Gastroesophageal sphincter (tissue), 3 donors: ENCODE measurements around the gene CSMD2.

Experiments
- CTCF ChIP-seq, 4 experiments: fragments of 200-600 bp in 2 of 4; fragments of 450-650 bp in 2 of 4; sonication (generic) in 1 of 4; IDR thresholded peaks; one replicate each; pipeline ENCODE4 v1.5.1; 2017 to 2019; ENCODE audit warnings: antibody characterized with exemption in 4 of 4, mild to moderate bottlenecking in 2 of 4, moderate library complexity in 2 of 4
- EP300 ChIP-seq: sonication (generic); formaldehyde crosslinking; IDR thresholded peaks from one replicate; pipeline ENCODE4 v1.6.1; 2017; ENCODE audit warnings: antibody characterized with exemption, mild to moderate bottlenecking
- POLR2A ChIP-seq, 2 donors: fragments of 450-650 bp; IDR thresholded peaks; one replicate each; pipeline ENCODE4 v1.6.1; 2017; ENCODE audit warnings: antibody characterized with exemption in 2 of 2, mild to moderate bottlenecking in 2 of 2, moderate library complexity in 1 of 2
- POLR2AphosphoS5 ChIP-seq: sonication (generic); formaldehyde crosslinking; IDR thresholded peaks from one replicate; pipeline ENCODE4 v1.6.1; 2017; ENCODE audit warnings: antibody characterized with exemption

- no peak for TF ChIP-seq CTCF (IDR thresholded peaks at IDR 0.05)
- no peak for TF ChIP-seq POLR2AphosphoS5
- no peak for TF ChIP-seq POLR2A (IDR thresholded peaks at IDR 0.05)
- TF ChIP-seq EP300, result no peak
Measured at GRCh38 chr1:33824321-33824720, 340.7 kb downstream of the CSMD2 start.
